Neural cell (in vitro differentiated cells): ENCODE measurements around the gene TMC1. TPM values are rescaled to one million over a fixed set of nuclear protein-coding genes. Genes with fewer than 3 reads are reported as not detected.
A peak's percentile ranks its signal among the peaks of the same experiment; 100 is the strongest.

Experiments
- H2AFZ ChIP-seq: fragments of 200-600, 300-800 bp; sonication (generic), shearing (Covaris generic); 2 replicates; pipeline ENCODE4 v1.6.0; 2014; ENCODE audit warnings: low read depth, mild to moderate bottlenecking, antibody characterized with exemption, low read length, moderate library complexity
- H3F3A ChIP-seq: fragments of 200-600 bp; shearing (Covaris generic); 2 replicates; pipeline ENCODE4 v1.6.1; 2016; ENCODE audit warnings: mild to moderate bottlenecking, moderate library complexity, mixed read lengths, antibody characterized with exemption, low read length; ENCODE audit not compliant: insufficient read depth, poor library complexity, severe bottlenecking
- H3K27ac ChIP-seq: fragments of 200-600, 300-800 bp; sonication (generic), shearing (Covaris generic); 2 replicates; pipeline ENCODE4 v1.5.1; 2014; ENCODE audit warnings: mild to moderate bottlenecking, low read length, moderate library complexity
- H3K27me3 ChIP-seq: fragments of 300-800, 200-600 bp; sonication (generic), shearing (Covaris generic); 2 replicates; pipeline ENCODE4 v1.6.0; 2014; ENCODE audit warnings: mild to moderate bottlenecking, low read depth, low read length, moderate library complexity; ENCODE audit not compliant: insufficient read depth
- H3K36me3 ChIP-seq: fragments of 300-800, 200-600 bp; sonication (generic), shearing (Covaris generic); 2 replicates; pipeline ENCODE4 v1.5.1; 2014; ENCODE audit warnings: mild to moderate bottlenecking, antibody characterized with exemption, low read length, moderate library complexity; ENCODE audit not compliant: insufficient read depth
- H3K4me2 ChIP-seq: fragments of 300-800, 200-600 bp; sonication (generic), shearing (Covaris generic); 2 replicates; pipeline ENCODE4 v1.6.0; 2014; ENCODE audit warnings: mild to moderate bottlenecking, low read length
- H3K4me3 ChIP-seq: fragments of 300-800, 200-600 bp; sonication (generic), shearing (Covaris generic); 2 replicates; pipeline ENCODE4 v1.5.1; 2014; ENCODE audit warnings: mild to moderate bottlenecking, low read length, moderate library complexity
- H3K79me2 ChIP-seq: fragments of 200-600 bp; shearing (Covaris generic); replicated peaks from 2 replicates; pipeline ENCODE4 v1.6.0; 2014; ENCODE audit warnings: mild to moderate bottlenecking, low read length, moderate library complexity; ENCODE audit not compliant: insufficient read depth
- H3K9ac ChIP-seq: fragments of 300-800, 200-600 bp; sonication (generic), shearing (Covaris generic); 2 replicates; pipeline ENCODE4 v1.6.1; 2016; ENCODE audit warnings: mild to moderate bottlenecking, low read length, mixed read lengths
- H3K9me2 ChIP-seq: fragments of 200-600 bp; shearing (Covaris generic); 2 replicates; pipeline ENCODE4 v1.6.1; 2016; ENCODE audit warnings: mild to moderate bottlenecking, low read length, mixed read lengths; ENCODE audit not compliant: insufficient read depth
- H3K9me3 ChIP-seq: fragments of 200-600, 300-800 bp; sonication (generic), shearing (Covaris generic); 2 replicates; pipeline ENCODE4 v1.6.1; 2016; ENCODE audit warnings: mild to moderate bottlenecking, mixed run types, low read length, moderate library complexity, mixed read lengths
- H4K20me1 ChIP-seq: fragments of 200-600 bp; shearing (Covaris generic); 2 replicates; pipeline ENCODE4 v1.6.1; 2016; ENCODE audit warnings: mild to moderate bottlenecking, mixed run types; ENCODE audit not compliant: insufficient read depth
- EP300 ChIP-seq: fragments of 450-650 bp; conservative IDR thresholded peaks from 2 replicates; pipeline ENCODE4 v1.6.1; 2014; ENCODE audit warnings: antibody characterized with exemption, mild to moderate bottlenecking, moderate library complexity; ENCODE audit not compliant: poor library complexity, severe bottlenecking
- EZH2 ChIP-seq: fragments of 200-600, 300-800 bp; shearing (Covaris generic), sonication (generic); IDR thresholded peaks from 2 replicates; pipeline ENCODE4 v1.6.1; 2014; ENCODE audit warnings: antibody characterized with exemption, low read length, borderline replicate concordance, mild to moderate bottlenecking; ENCODE audit not compliant: insufficient read depth, poor library complexity, severe bottlenecking
- MXI1 ChIP-seq: fragments of 450-650 bp; conservative IDR thresholded peaks from 2 replicates; pipeline ENCODE4 v1.6.1; 2014; ENCODE audit warnings: antibody characterized with exemption, mild to moderate bottlenecking; ENCODE audit not compliant: poor library complexity, severe bottlenecking
- POLR2AphosphoS5 ChIP-seq: IDR thresholded peaks from 2 replicates; pipeline ENCODE4 v1.6.1; 2012
- RAD21 ChIP-seq: fragments of 450-650 bp; conservative IDR thresholded peaks from 2 replicates; pipeline ENCODE4 v1.6.1; 2014; ENCODE audit warnings: antibody characterized with exemption, mild to moderate bottlenecking, moderate library complexity
- SMC3 ChIP-seq: fragments of 450-650 bp; conservative IDR thresholded peaks from 2 replicates; pipeline ENCODE4 v1.6.1; 2014; ENCODE audit warnings: antibody characterized with exemption, mild to moderate bottlenecking, moderate library complexity; ENCODE audit not compliant: poor library complexity
- TAF1 ChIP-seq: IDR thresholded peaks from 2 replicates; pipeline ENCODE4 v1.6.1; 2012; ENCODE audit warnings: low read depth
- polyA plus RNA-seq: library from polyadenylated mRNA; depleted of rRNA; stranded (reverse); fragments of >200 nt; gene quantifications from 2 replicates; pipeline ENCODE4 v1.2.3, GENCODE V29; 2014
- TF ChIP-seq, protein P1 (sequence below): IDR thresholded peaks from 2 replicates; pipeline ENCODE4 v1.6.1; 2012; ENCODE audit warnings: borderline replicate concordance
- TF ChIP-seq, protein P2 (sequence below): fragments of 450-650 bp; IDR thresholded peaks from 2 replicates; pipeline ENCODE4 v1.5.1; 2014; ENCODE audit warnings: antibody characterized with exemption, mild to moderate bottlenecking, moderate library complexity; ENCODE audit not compliant: poor library complexity, severe bottlenecking

TMC1 gene
- polyA plus RNA-seq, 1 donor from 2014 or later = not detected

GRCh38 chr9:72864327-72864726 is 342.9 kb downstream of the TMC1 start:
- no peak overlapping the region for H3K4me2 ChIP-seq
- TF ChIP-seq MXI1 (no peak), TAF1 (no peak), EZH2 (no peak), SMC3 (no peak), EP300 (no peak), POLR2AphosphoS5 (no peak)
- TF ChIP-seq, protein P1, sequence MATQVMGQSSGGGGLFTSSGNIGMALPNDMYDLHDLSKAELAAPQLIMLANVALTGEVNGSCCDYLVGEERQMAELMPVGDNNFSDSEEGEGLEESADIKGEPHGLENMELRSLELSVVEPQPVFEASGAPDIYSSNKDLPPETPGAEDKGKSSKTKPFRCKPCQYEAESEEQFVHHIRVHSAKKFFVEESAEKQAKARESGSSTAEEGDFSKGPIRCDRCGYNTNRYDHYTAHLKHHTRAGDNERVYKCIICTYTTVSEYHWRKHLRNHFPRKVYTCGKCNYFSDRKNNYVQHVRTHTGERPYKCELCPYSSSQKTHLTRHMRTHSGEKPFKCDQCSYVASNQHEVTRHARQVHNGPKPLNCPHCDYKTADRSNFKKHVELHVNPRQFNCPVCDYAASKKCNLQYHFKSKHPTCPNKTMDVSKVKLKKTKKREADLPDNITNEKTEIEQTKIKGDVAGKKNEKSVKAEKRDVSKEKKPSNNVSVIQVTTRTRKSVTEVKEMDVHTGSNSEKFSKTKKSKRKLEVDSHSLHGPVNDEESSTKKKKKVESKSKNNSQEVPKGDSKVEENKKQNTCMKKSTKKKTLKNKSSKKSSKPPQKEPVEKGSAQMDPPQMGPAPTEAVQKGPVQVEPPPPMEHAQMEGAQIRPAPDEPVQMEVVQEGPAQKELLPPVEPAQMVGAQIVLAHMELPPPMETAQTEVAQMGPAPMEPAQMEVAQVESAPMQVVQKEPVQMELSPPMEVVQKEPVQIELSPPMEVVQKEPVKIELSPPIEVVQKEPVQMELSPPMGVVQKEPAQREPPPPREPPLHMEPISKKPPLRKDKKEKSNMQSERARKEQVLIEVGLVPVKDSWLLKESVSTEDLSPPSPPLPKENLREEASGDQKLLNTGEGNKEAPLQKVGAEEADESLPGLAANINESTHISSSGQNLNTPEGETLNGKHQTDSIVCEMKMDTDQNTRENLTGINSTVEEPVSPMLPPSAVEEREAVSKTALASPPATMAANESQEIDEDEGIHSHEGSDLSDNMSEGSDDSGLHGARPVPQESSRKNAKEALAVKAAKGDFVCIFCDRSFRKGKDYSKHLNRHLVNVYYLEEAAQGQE = no peak
- TF ChIP-seq, protein P2, sequence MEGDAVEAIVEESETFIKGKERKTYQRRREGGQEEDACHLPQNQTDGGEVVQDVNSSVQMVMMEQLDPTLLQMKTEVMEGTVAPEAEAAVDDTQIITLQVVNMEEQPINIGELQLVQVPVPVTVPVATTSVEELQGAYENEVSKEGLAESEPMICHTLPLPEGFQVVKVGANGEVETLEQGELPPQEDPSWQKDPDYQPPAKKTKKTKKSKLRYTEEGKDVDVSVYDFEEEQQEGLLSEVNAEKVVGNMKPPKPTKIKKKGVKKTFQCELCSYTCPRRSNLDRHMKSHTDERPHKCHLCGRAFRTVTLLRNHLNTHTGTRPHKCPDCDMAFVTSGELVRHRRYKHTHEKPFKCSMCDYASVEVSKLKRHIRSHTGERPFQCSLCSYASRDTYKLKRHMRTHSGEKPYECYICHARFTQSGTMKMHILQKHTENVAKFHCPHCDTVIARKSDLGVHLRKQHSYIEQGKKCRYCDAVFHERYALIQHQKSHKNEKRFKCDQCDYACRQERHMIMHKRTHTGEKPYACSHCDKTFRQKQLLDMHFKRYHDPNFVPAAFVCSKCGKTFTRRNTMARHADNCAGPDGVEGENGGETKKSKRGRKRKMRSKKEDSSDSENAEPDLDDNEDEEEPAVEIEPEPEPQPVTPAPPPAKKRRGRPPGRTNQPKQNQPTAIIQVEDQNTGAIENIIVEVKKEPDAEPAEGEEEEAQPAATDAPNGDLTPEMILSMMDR = no peak
- no peaks in the 10 kb centered on the region for H3K36me3 ChIP-seq
- no peak overlapping the region for H3K4me3 ChIP-seq
- no peak overlapping the region for H3K9ac ChIP-seq
- H2AFZ ChIP-seq = no peak overlapping the region
- H3K9me2 ChIP-seq = no peaks in the 10 kb centered on the region
- no peak overlapping the region for H3K27ac ChIP-seq
- no peaks in the 10 kb centered on the region for H3K9me3 ChIP-seq
- no peaks in the 10 kb centered on the region for H4K20me1 ChIP-seq
- no peaks in the 10 kb centered on the region for H3K27me3 ChIP-seq
- H3F3A ChIP-seq = no peaks in the 10 kb centered on the region
- no peaks in the 10 kb centered on the region for H3K79me2 ChIP-seq

GRCh38 chr9:72871685-72872084 is 350.3 kb downstream of the TMC1 start:
- H3K27me3 ChIP-seq = no peaks in the 10 kb centered on the region
- H3F3A ChIP-seq = no peaks in the 10 kb centered on the region
- no peaks in the 10 kb centered on the region for H3K79me2 ChIP-seq
- no peak overlapping the region for H3K27ac ChIP-seq
- H3K9me2 ChIP-seq = no peaks in the 10 kb centered on the region
- no peak overlapping the region for H3K4me2 ChIP-seq
- TF ChIP-seq POLR2AphosphoS5 (no peak), SMC3 (peak; percentile 82), RAD21 (peak; percentile 73), EP300 (no peak), EZH2 (no peak), MXI1 (no peak), TAF1 (no peak)
- TF ChIP-seq, protein P1 = no peak
- TF ChIP-seq, protein P2 = peak; percentile 69
- no peak overlapping the region for H3K4me3 ChIP-seq
- H4K20me1 ChIP-seq = no peaks in the 10 kb centered on the region
- no peak overlapping the region for H2AFZ ChIP-seq
- H3K9me3 ChIP-seq = no peaks in the 10 kb centered on the region
- no peaks in the 10 kb centered on the region for H3K36me3 ChIP-seq
- no peak overlapping the region for H3K9ac ChIP-seq
